Neutrophil (primary cell): ENCODE measurements around the gene UXS1.

Experiments used
- H3K27ac ChIP-seq: fragments of 200-600 bp; sonication (generic); 2 replicates; pipeline ENCODE4 v1.5.1; 2016; ENCODE audit warnings: mild to moderate bottlenecking, moderate library complexity
- H3K27me3 ChIP-seq: fragments of 200-600 bp; sonication (generic); 2 replicates; pipeline ENCODE4 v1.6.0; 2016; ENCODE audit warnings: mild to moderate bottlenecking
- H3K36me3 ChIP-seq: fragments of 200-600 bp; sonication (generic); 2 replicates; pipeline ENCODE4 v1.5.1; 2017
- H3K4me1 ChIP-seq, 2 experiments: fragments of 200-600 bp in 1 of 2; sonication (generic) in 1 of 2; 1 replicate in 1 of 2; 2 replicates in 1 of 2; pipeline versions ENCODE4 v1.5.1 to v1.6.1; 2013 to 2016; ENCODE audit warnings: low read depth in 1 of 2, low read length in 1 of 2, mild to moderate bottlenecking in 1 of 2, moderate library complexity in 1 of 2; ENCODE audit not compliant: control insufficient read depth in 1 of 2, insufficient read depth in 1 of 2
- H3K4me3 ChIP-seq, 2 experiments: fragments of 200-600 bp in 1 of 2; sonication (generic) in 1 of 2; 1 replicate in 1 of 2; 2 replicates in 1 of 2; pipeline ENCODE4 v1.5.1; 2013 to 2016; ENCODE audit warnings: low read depth in 1 of 2, low read length in 1 of 2, mild to moderate bottlenecking in 1 of 2, moderate library complexity in 1 of 2
- H3K9me3 ChIP-seq: fragments of 200-600 bp; sonication (generic); 2 replicates; pipeline ENCODE4 v1.5.1; 2016
- CTCF ChIP-seq: fragments of 200-600 bp; sonication (generic); IDR thresholded peaks from 2 replicates; pipeline ENCODE4 v1.5.1; 2016; ENCODE audit warnings: antibody characterized with exemption

UXS1 gene

GRCh38 chr2:106180602-106181001 is 13.5 kb downstream of the UXS1 start:
- Histone ChIP-seq H3K9me3 (no peaks in the 10 kb centered on the region), H3K4me1 (peaks cover 21 to 22% of the 10 kb centered on the region in 2 experiments), H3K27ac (no peak overlapping the region), H3K27me3 (no peaks in the 10 kb centered on the region), H3K36me3 (peaks cover 5% of the 10 kb centered on the region), H3K4me3 (no peak overlapping the region)
- TF ChIP-seq CTCF: no peak

DNA sequence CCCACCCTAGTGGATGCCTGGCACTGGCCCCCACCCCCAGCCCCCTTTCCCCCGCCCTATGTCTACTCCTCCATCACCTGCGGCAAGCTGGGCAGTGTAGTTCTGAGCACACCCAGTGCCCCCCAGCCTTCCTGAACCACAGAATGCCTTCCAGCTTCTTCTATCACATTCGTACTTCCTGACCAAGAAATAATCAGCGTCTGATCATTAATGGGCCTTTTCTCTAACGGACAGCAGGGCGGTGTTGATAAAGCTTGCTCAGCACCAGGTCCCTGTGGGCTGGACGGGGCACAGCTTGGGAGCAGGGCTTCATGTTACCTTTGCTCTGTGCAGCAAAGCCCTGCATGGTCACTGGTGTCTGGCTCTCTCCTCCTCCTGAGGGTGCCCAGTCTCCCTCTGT is 15.4 kb downstream of the UXS1 start:
- no peak for TF ChIP-seq CTCF
- Histone ChIP-seq H3K9me3 (no peaks in the 10 kb centered on the region), H3K4me1 (peaks cover 6 to 8% of the 10 kb centered on the region in 2 experiments), H3K27ac (no peak overlapping the region), H3K36me3 (peaks cover 5% of the 10 kb centered on the region), H3K4me3 (no peak overlapping the region), H3K27me3 (no peaks in the 10 kb centered on the region)

DNA sequence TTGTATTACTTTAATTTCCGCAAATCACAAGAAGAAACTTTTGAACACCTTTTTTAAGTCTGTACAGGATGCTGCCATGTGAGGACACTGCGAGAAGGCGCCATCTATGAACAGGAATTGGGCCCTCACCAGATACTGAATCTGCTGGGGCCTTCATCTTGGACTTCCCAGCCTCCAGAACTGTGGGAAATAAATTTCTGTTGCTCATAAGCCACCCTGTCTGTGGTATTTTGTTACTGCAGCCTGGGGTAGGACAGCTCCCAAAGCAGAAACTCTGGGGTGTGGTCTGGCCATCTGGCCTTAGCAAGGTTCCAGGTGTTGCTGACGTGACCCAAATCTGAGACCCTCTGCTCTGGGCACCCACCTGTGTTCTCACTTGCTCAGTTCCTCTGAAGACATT is 16.5 kb downstream of the UXS1 start:
- no peak overlapping the region for H3K27ac ChIP-seq
- no peaks in the 10 kb centered on the region for H3K27me3 ChIP-seq
- H3K4me3 ChIP-seq: no peak overlapping the region
- H3K36me3 ChIP-seq: peaks cover 5% of the 10 kb centered on the region
- no peaks in the 10 kb centered on the region for H3K4me1 ChIP-seq
- no peaks in the 10 kb centered on the region for H3K9me3 ChIP-seq
- no peak for TF ChIP-seq CTCF

DNA sequence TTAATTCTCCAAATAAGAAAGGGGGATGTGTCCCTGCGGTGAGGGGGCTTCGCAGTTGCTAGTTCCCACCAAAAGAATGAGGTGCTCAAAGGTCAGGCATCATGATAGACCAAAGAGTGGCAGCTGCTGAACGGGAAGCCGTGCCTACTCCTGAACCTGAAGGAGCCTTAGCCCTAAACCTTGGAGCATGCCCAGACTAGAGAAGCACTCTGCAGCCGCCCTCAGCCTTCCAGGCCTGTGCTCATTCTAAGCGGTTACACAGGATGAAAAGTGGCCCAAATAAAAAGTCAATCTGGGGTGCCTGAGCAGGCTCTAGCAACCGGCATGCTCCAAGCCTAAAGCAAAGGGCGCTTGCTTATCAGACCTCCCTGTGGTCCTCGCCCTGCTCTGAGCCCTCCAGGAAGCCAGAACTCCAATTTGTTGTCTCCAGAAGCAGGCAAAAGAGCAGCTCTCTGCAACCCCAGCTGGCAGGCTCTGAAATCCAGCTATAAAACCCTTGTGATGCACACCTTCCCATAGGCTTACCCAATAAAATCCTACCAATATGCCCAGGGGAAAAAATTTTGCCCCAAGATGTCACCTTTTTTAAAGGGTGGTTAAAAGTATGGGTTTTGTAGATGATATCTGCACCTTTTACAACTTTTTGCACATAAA is 17.5 kb downstream of the UXS1 start:
- no peaks in the 10 kb centered on the region for H3K4me1 ChIP-seq
- no peak overlapping the region for H3K4me3 ChIP-seq
- no peaks in the 10 kb centered on the region for H3K9me3 ChIP-seq
- TF ChIP-seq CTCF: no peak
- H3K27ac ChIP-seq: no peak overlapping the region
- peaks cover 5% of the 10 kb centered on the region for H3K36me3 ChIP-seq
- H3K27me3 ChIP-seq: no peaks in the 10 kb centered on the region

- Histone ChIP-seq H3K36me3 (peaks cover 5% of the 10 kb centered on the region), H3K27me3 (no peaks in the 10 kb centered on the region), H3K27ac (no peak overlapping the region), H3K4me3 (no peak overlapping the region), H3K9me3 (no peaks in the 10 kb centered on the region), H3K4me1 (no peaks in the 10 kb centered on the region)
- no peak for TF ChIP-seq CTCF
Observed at GRCh38 chr2:106175086-106175850, 18.8 kb downstream of the UXS1 start.
